ENCODE results near the gene CUX1.

GRCh38 chr7:101835136-101835535 lies 17.7 kb downstream of the CUX1 start:
- no peak for TF ChIP-seq CTCF (IDR thresholded peaks at IDR 0.05; ENCODE audit: low read depth, low read length, poor library complexity, severe bottlenecking)
- no peak for TF ChIP-seq EZH2phosphoT487 (IDR thresholded peaks at IDR 0.05; ENCODE audit: borderline replicate concordance, low read length)
